ENCODE results near the gene LRRC53.

LRRC53 gene

GRCh38 chr1:74486036-74486435 is 26.4 kb downstream of the LRRC53 start:
- DNase-seq = no peak

- no peak for DNase-seq
Observed at GRCh38 chr1:74485622-74486021, 26.8 kb downstream of the LRRC53 start.

- no peak for DNase-seq
Observed at GRCh38 chr1:74481607-74482006, 30.8 kb downstream of the LRRC53 start.

GRCh38 chr1:74480068-74480467 is 32.3 kb downstream of the LRRC53 start:
- DNase-seq = no peak

GRCh38 chr1:74478979-74479378 is 33.4 kb downstream of the LRRC53 start:
- DNase-seq = no peak

- DNase-seq = no peak
Observed at GRCh38 chr1:74474585-74474984, 37.8 kb downstream of the LRRC53 start.

GRCh38 chr1:74471470-74471869 is 40.9 kb downstream of the LRRC53 start:
- DNase-seq = no peak

GRCh38 chr1:74470936-74471335 is 41.5 kb downstream of the LRRC53 start:
- no peak for DNase-seq

- DNase-seq = no peak
Observed at GRCh38 chr1:74470251-74470650, 42.2 kb downstream of the LRRC53 start.

GRCh38 chr1:74468982-74469603 is 43.3 kb downstream of the LRRC53 start:
- DNase-seq = peak; percentile 3

- DNase-seq = no peak
Observed at GRCh38 chr1:74467786-74468377, 44.5 kb downstream of the LRRC53 start.

GRCh38 chr1:74465193-74465681 is 47.2 kb downstream of the LRRC53 start:
- no peak for DNase-seq

- DNase-seq = no peak
Observed at GRCh38 chr1:74464037-74464436, 48.4 kb downstream of the LRRC53 start.

- DNase-seq = no peak
Observed at GRCh38 chr1:74463333-74463988, 49.0 kb downstream of the LRRC53 start.

GRCh38 chr1:74457253-74457652 is 55.2 kb downstream of the LRRC53 start:
- DNase-seq = no peak

GRCh38 chr1:74455390-74455789 is 57.0 kb downstream of the LRRC53 start:
- DNase-seq = no peak

- no peak for DNase-seq
Observed at GRCh38 chr1:74453277-74453676, 59.1 kb downstream of the LRRC53 start.

GRCh38 chr1:74452035-74452434 is 60.4 kb downstream of the LRRC53 start:
- no peak for DNase-seq

GRCh38 chr1:74437035-74437434 is 75.4 kb downstream of the LRRC53 start:
- no peak for DNase-seq

- DNase-seq = no peak
Observed at GRCh38 chr1:74436078-74436477, 76.3 kb downstream of the LRRC53 start.

- DNase-seq = no peak
Observed at GRCh38 chr1:74434321-74434720, 78.1 kb downstream of the LRRC53 start.

- no peak for DNase-seq
Observed at GRCh38 chr1:74432325-74432724, 80.1 kb downstream of the LRRC53 start.

- no peak for DNase-seq
Observed at GRCh38 chr1:74431531-74431930, 80.9 kb downstream of the LRRC53 start.

- no peak for DNase-seq
Observed at GRCh38 chr1:74430342-74430934, 82.0 kb downstream of the LRRC53 start.
